Renal pelvis (tissue), 4 donors: ENCODE results near the gene NCS1. TPM values are rescaled to one million over a fixed set of nuclear protein-coding genes. Genes with fewer than 3 reads are reported as not detected.

Source experiments
- DNase-seq: peaks from one replicate; pipeline ENCODE4 v3.0.0-alpha.2; 2013
- polyA plus RNA-seq, 3 donors: library from polyadenylated mRNA; unstranded; fragments of 120-200 nt; gene quantifications; one replicate each; pipeline ENCODE4 v1.2.1, GENCODE V29; 2013; ENCODE audit not compliant: insufficient read length in 3 of 3

NCS1 gene
- polyA plus RNA-seq, 3 donors: 25.1 to 29.6 (median 27.7) TPM

- no peak for DNase-seq
These were observed 19.5 kb downstream of the NCS1 start for GRCh38 chr9:130191749-130192120.

DNA sequence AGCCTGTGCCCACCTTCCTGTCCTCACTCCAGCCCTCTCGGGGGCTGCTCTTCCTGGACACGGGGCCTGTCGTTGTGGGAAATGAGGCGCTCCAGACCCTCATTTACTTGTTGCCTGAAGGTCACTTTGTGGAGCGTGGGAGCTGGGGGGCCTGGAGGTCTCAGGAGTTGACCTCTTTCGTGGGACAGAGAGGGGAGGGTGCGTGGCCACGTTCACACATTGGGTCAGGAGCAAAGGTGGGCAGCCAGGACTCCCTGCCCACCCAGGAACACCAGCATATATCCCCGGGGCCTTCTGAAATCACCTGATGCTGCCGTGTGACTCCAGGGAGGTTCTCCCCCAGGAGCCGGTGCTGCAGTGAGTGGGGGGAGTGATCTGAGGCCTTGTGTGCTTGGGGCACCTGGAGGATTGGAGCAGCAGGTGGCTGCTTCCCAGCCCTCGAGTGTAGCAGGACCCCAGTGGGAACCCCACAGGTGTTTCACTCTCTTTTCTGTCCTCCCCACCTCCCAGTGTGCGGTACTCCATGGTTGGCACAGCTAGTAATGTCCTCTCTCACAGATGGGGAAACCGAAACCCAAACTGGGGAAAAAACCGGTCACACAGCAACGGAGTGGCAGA is 20.3 kb downstream of the NCS1 start:
- DNase-seq: no peak

DNA sequence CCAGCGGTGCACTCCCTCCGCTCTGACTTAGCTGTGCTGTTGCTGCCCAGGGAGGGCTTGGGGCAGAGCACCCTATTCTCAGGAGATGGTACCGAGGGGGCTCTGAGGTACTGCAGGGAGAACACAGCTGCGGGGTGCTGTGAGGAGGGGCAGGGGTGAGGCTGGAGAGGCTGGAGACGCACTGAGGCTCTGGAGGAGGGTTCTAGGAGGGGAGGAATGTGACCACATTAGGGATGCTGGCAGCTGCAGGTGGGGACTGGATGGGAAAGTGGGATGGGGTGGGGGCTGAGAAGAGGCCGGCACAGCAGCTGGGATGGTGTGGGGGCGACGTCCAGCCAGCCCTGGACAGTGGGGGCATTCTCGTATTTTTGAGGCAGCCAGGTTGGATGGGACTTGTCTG is 20.9 kb downstream of the NCS1 start:
- DNase-seq: no peak

- no peak for DNase-seq
These were observed 21.6 kb downstream of the NCS1 start for GRCh38 chr9:130193531-130194377.

DNA sequence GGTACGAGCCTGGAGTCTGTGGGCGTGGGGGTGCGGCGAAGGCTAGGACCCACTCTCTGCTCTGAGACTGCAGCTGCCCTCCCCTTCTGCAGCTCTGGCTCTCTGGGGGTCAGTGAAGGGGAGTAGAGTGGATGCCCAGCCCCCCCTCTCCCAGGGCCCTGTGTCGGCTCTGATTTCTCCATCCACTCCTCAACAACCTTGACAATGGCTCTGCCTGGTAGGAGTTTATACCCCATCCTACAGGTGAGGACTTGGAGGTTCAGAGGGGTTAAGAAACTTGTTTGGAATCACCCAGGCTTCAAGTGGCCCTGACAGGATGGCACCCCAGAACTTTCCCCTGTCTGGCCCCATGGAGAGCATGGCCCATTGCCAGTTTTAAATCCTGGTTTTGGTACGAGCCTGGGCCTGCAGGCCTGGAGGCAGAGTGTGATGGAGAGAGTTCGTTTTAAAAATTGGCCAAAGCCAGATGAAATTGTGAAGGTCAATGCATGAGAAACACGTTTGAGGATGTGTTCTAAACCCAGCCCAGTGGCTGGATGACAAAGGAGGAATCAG is 22.3 kb downstream of the NCS1 start:
- no peak for DNase-seq

DNA sequence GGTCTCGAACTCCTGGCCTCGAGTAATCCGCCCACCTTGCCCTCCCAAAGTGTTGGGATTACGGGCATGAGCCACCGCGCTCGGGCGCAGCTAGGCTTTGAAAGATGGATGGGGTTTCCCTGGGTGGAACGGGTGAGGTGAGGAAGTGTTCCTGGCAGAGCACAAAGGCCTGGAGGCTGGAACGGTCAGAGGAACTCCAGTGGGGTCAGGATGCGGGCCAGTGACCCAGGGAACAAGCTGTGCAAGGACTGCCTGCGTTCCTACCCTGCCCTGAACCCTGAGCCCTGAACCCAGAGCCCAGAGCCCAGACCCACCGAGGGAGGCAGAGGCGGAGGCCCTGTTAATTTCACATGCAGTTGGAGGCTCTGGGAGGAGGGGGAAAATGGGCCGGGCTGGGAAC is 23.4 kb downstream of the NCS1 start:
- DNase-seq: no peak

GRCh38 chr9:130196643-130197042 is 24.4 kb downstream of the NCS1 start:
- no peak for DNase-seq

DNA sequence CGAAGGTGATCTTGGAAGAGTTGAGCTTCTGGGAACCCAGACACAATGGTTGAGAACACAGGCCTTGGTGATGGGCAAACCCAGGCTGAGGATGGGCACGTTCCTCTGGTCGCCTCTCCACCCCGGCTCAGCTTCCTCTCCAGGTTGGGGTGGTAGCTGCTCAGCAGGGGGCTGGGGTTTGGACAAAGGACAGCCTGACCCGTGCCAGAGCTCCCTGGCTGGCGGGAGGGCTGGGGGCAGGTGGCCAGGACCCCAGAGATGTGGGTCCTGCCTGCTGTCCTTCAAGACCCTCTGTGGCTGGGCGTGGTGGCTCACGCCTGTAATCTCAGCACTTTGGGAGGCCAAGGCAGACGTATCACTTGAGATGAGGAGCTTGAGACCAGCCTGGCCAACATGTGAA is 25.2 kb downstream of the NCS1 start:
- DNase-seq: no peak

DNA sequence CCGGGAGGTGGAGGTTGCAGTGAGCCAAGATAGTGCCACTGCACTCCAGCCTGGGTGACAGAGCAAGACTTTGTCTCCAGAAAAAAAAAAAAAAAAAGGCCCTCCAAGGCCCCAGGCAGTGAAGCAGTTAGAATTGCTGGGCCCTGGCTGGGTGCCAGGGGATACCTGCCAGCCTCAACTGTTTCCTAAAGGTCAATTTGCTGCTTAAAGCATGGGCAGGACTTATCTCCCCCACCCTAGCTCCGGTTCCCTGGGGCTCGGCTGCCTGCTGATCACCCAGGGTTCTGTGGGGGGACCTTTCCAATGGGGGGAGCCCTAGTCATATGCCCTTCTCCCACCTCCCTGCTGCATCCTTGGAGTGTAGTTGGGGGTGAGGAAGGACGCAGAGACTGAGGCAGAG is 25.7 kb downstream of the NCS1 start:
- no peak for DNase-seq

DNA sequence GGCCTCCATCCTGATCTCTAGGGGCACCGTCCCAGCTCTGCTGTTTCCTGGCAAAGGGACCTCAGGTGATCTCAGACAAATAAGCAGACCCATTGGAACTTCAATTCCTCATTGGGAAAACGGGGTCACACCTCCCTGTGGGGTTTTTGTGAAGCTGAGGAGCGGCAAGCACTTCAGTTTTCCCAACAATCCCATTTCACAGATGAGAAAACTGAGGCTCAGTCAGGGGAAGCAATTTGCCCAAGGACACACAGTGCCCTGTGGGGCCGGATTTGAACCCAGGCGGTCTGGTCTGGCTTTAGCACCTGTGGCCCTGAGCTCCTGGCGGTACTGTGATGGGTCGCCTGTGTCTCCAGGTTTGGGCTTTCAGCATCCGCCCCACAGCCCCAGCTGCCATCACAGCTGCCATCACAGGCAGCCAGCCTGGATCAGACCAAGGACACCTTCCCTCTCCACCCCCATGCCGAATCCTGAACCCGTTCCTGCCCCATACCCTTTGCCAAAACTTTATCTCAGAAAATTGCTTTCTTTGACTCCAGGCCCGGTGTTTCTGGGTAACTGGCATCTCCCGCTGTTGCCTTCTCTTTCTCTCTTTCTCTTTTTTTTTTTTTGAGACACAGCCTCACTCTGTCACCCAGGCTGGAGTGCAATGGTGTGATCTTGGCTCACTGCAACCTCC is 26.4 kb downstream of the NCS1 start:
- DNase-seq: no peak

GRCh38 chr9:130199605-130200004 is 27.4 kb downstream of the NCS1 start:
- no peak for DNase-seq

DNA sequence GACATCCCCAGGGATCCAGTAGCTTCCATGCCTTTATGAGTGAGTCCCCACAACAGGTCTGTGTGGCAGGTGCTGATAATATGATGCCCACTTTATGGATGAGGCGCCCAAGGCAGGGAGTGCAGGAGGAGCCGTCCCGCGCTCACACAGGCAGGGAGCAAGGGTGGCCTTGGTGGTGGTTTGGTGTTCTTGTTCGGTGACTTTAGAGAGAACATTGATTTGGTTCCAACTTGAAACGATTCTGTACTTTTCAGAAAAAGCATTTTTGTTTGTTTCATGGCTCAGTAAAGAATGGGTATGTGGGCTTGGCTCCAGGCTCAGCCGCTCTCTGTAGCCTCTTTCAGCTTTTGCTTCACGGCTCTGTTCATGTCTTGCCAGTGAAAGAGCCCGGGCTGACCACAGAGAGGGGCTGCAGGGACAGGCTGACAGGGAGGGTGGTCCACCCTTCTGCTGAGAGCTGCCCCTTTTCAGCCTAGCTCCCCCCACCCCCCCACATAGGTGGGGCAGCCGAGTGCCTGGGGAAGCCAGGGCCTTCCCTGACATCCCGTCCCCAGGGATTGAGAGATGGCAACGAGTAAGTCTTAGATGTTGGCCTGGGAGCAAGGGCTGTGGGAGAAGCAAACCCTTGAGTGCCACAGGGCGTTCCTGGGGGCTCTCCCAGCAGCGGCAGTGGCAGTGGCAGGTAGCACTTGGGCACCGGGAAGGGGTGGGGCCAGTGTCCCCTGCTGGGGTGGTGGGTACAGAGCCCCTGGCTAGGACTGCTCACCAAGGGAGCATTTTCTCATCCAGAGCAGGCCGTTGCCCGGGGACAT is 28.0 kb downstream of the NCS1 start:
- no peak for DNase-seq

DNA sequence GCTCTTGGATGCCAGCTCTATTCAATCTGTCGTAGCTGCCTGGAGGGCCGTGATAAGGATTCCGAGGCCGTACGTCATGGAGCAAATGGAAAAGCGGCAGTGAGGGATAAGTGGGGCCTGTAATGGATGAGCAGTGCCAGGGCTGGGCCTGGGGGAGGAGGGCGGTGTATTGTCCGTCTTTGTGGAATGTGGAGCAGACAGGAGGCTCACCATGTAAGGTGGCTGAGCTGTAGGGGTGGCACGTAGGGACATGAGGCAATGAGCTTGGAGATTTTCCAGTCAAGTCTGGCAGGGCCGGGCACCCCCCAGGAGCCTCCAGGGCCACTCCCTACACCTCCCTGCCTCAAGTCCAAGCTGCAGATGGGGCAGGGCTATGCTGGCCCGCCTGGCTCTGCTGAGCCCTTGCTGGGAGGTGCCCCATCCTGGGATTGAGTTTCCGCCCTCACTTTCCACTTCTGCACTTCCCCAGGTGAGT is 29.2 kb downstream of the NCS1 start:
- no peak for DNase-seq

- no peak for DNase-seq
These were observed 29.8 kb downstream of the NCS1 start for GRCh38 chr9:130201974-130202373.

GRCh38 chr9:130204341-130204740 is 32.1 kb downstream of the NCS1 start:
- DNase-seq: no peak

DNA sequence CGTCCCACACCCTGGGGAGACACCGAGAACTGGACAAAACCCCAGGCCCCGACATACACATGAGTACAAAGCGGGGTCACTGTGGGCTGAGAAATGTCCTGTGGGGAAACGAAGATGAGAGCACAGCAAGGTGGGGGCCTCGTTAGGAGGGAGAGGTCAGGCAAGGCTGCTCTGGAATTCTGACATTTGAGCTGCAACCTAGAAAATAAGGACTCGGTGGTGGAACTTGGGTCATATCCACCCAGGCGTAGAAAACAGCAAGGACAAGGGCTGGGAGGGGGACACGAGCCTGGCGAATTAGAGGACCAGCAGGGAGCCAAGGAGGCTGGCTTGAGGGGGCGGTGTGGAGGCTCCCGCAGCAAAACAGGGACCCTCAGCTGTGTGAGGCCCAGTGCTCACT is 32.8 kb downstream of the NCS1 start:
- DNase-seq: no peak

- DNase-seq: no peak
These were observed 33.7 kb downstream of the NCS1 start for GRCh38 chr9:130205912-130206311.

DNA sequence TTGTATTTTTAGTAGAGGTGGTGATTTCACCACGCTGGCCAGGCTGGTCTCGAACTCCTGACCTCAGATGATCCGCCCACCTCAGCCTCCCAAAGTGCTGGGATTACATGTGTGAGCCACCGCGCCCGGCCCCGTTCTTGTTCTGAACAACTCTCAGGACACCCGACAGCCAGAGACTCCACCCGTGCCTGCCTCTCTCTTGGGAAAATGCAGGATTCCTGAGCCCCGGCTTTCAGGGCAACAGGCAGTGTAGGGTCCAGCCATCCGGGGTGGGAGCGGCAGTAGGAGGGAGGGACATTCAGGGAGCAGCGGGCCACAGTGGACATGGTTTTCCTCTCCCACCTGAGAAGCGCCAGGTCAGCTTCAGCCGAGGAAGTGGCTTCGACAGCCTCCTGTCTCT is 34.4 kb downstream of the NCS1 start:
- DNase-seq: no peak

GRCh38 chr9:130207241-130207992 is 35.2 kb downstream of the NCS1 start:
- DNase-seq: no peak

DNA sequence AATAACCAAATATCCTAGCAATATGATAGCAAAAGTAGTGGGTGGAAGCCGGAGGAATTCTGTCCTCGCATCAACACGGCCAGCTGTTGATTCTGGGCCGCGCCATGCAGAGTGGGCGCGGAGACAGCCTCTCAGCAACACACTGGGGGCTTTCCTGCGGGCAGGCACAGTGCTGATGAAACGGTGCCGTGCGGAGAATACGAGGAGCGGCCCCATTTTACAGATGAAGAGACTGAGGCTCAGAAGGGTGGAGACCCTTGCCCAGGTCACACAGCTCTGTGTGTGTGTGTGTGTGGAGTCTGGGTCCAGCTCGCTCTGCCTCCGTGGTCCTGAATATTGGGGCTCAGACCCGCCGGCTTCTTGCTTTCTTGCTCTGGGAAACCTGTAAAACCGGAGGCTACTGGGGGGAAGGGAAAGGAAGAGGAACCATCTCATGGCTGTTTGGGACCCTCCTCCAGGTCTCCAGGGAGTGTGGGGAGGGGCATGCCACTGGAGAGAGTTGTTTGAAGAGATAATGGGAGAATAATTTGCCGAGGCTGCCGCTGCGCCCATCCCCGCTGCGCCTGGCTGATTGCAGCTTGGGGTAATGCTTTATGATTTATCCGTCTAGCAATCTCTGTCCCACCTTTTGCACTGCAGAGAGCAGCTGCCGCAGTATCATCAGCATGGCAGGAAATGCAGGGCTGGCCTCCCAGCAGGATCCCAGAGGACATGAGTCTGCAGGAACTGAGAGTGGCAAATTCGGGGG is 36.6 kb downstream of the NCS1 start:
- no peak for DNase-seq
